ENCODE results near the gene FAM20B.

The FAM20B gene

GRCh38 chr1:178993559-178993958 is 32.1 kb upstream of the FAM20B start:
- H3K4me1 ChIP-seq (ENCODE audit: insufficient read depth, low read length, poor library complexity, severe bottlenecking): no peaks in the 10 kb centered on the region
- no peak overlapping the region for H3K4me2 ChIP-seq (ENCODE audit: low read depth, low read length, poor library complexity, severe bottlenecking)
- no peaks in the 10 kb centered on the region; the same call in 1 of the 2 replicates for H3K9me3 ChIP-seq (ENCODE audit: insufficient read depth, low read depth, low read length)
- no peaks in the 10 kb centered on the region for H4K20me1 ChIP-seq (ENCODE audit: insufficient read depth, low read length, poor library complexity, severe bottlenecking)
- H3K9me2 ChIP-seq (replicated peaks; ENCODE audit: low read depth, low read length): no peaks in the 10 kb centered on the region
- H2AFZ ChIP-seq (ENCODE audit: low read length): no peak overlapping the region
- H3K4me3 ChIP-seq (ENCODE audit: low read length, poor library complexity, severe bottlenecking): no peak overlapping the region
- H3K79me2 ChIP-seq (ENCODE audit: insufficient read depth, low read length): no peaks in the 10 kb centered on the region
- H3K9ac ChIP-seq (ENCODE audit: low read depth, low read length, poor library complexity, severe bottlenecking): no peak overlapping the region
- no peaks in the 10 kb centered on the region for H3K27me3 ChIP-seq (ENCODE audit: insufficient read depth, low read length, poor library complexity, severe bottlenecking)
- no peaks in the 10 kb centered on the region for H3F3A ChIP-seq (ENCODE audit: low read depth)
- no peaks in the 10 kb centered on the region for H3K36me3 ChIP-seq (ENCODE audit: insufficient read depth, low read length)
- TF ChIP-seq, protein P1, sequence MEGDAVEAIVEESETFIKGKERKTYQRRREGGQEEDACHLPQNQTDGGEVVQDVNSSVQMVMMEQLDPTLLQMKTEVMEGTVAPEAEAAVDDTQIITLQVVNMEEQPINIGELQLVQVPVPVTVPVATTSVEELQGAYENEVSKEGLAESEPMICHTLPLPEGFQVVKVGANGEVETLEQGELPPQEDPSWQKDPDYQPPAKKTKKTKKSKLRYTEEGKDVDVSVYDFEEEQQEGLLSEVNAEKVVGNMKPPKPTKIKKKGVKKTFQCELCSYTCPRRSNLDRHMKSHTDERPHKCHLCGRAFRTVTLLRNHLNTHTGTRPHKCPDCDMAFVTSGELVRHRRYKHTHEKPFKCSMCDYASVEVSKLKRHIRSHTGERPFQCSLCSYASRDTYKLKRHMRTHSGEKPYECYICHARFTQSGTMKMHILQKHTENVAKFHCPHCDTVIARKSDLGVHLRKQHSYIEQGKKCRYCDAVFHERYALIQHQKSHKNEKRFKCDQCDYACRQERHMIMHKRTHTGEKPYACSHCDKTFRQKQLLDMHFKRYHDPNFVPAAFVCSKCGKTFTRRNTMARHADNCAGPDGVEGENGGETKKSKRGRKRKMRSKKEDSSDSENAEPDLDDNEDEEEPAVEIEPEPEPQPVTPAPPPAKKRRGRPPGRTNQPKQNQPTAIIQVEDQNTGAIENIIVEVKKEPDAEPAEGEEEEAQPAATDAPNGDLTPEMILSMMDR (conservative IDR thresholded peaks at IDR 0.05; ENCODE audit: low read length): no peak
- TF ChIP-seq EZH2phosphoT487 (IDR thresholded peaks at IDR 0.05; ENCODE audit: borderline replicate concordance): no peak

GRCh38 chr1:178997428-178997827 is 28.3 kb upstream of the FAM20B start:
- H3K36me3 ChIP-seq (ENCODE audit: insufficient read depth, low read length): no peaks in the 10 kb centered on the region
- H3K9me2 ChIP-seq (replicated peaks; ENCODE audit: low read depth, low read length): no peaks in the 10 kb centered on the region
- H4K20me1 ChIP-seq (ENCODE audit: insufficient read depth, low read length, poor library complexity, severe bottlenecking): no peaks in the 10 kb centered on the region
- no peaks in the 10 kb centered on the region; the same call in 1 of the 2 replicates for H3K9me3 ChIP-seq (ENCODE audit: insufficient read depth, low read depth, low read length)
- H3K4me3 ChIP-seq (ENCODE audit: low read length, poor library complexity, severe bottlenecking): no peak overlapping the region
- no peak for TF ChIP-seq EZH2phosphoT487 (IDR thresholded peaks at IDR 0.05; ENCODE audit: borderline replicate concordance)
- TF ChIP-seq, protein P1 (conservative IDR thresholded peaks at IDR 0.05; ENCODE audit: low read length): no peak
- no peaks in the 10 kb centered on the region for H3K79me2 ChIP-seq (ENCODE audit: insufficient read depth, low read length)
- no peak overlapping the region for H3K9ac ChIP-seq (ENCODE audit: low read depth, low read length, poor library complexity, severe bottlenecking)
- H3K4me1 ChIP-seq (ENCODE audit: insufficient read depth, low read length, poor library complexity, severe bottlenecking): no peaks in the 10 kb centered on the region
- H3K27me3 ChIP-seq (ENCODE audit: insufficient read depth, low read length, poor library complexity, severe bottlenecking): no peaks in the 10 kb centered on the region
- no peak overlapping the region for H2AFZ ChIP-seq (ENCODE audit: low read length)
- H3F3A ChIP-seq (ENCODE audit: low read depth): no peaks in the 10 kb centered on the region
- no peak overlapping the region for H3K4me2 ChIP-seq (ENCODE audit: low read depth, low read length, poor library complexity, severe bottlenecking)

GRCh38 chr1:178998295-178998694 is 27.4 kb upstream of the FAM20B start:
- no peak overlapping the region for H3K4me3 ChIP-seq (ENCODE audit: low read length, poor library complexity, severe bottlenecking)
- H3K79me2 ChIP-seq (ENCODE audit: insufficient read depth, low read length): no peaks in the 10 kb centered on the region
- H3F3A ChIP-seq (ENCODE audit: low read depth): no peaks in the 10 kb centered on the region
- no peaks in the 10 kb centered on the region for H3K27me3 ChIP-seq (ENCODE audit: insufficient read depth, low read length, poor library complexity, severe bottlenecking)
- no peak overlapping the region for H3K9ac ChIP-seq (ENCODE audit: low read depth, low read length, poor library complexity, severe bottlenecking)
- no peak for TF ChIP-seq EZH2phosphoT487 (IDR thresholded peaks at IDR 0.05; ENCODE audit: borderline replicate concordance)
- TF ChIP-seq, protein P1 (conservative IDR thresholded peaks at IDR 0.05; ENCODE audit: low read length): no peak
- H3K36me3 ChIP-seq (ENCODE audit: insufficient read depth, low read length): no peaks in the 10 kb centered on the region
- no peaks in the 10 kb centered on the region for H4K20me1 ChIP-seq (ENCODE audit: insufficient read depth, low read length, poor library complexity, severe bottlenecking)
- no peak overlapping the region for H3K4me2 ChIP-seq (ENCODE audit: low read depth, low read length, poor library complexity, severe bottlenecking)
- no peak overlapping the region for H2AFZ ChIP-seq (ENCODE audit: low read length)
- no peaks in the 10 kb centered on the region for H3K9me2 ChIP-seq (replicated peaks; ENCODE audit: low read depth, low read length)
- peaks cover 3% of the 10 kb centered on the region for H3K4me1 ChIP-seq (ENCODE audit: insufficient read depth, low read length, poor library complexity, severe bottlenecking)
- H3K9me3 ChIP-seq (ENCODE audit: insufficient read depth, low read depth, low read length): no peaks in the 10 kb centered on the region; the same call in 1 of the 2 replicates
